GM18520 (cell line): Measurements from ENCODE around the gene SIM2.

Source experiments
- ATAC-seq: cut with Tn5 transposase; IDR thresholded peaks from one replicate; pipeline ENCODE4 v1.9.1; 2021; ENCODE audit not compliant: unreplicated experiment

Gene SIM2

DNA sequence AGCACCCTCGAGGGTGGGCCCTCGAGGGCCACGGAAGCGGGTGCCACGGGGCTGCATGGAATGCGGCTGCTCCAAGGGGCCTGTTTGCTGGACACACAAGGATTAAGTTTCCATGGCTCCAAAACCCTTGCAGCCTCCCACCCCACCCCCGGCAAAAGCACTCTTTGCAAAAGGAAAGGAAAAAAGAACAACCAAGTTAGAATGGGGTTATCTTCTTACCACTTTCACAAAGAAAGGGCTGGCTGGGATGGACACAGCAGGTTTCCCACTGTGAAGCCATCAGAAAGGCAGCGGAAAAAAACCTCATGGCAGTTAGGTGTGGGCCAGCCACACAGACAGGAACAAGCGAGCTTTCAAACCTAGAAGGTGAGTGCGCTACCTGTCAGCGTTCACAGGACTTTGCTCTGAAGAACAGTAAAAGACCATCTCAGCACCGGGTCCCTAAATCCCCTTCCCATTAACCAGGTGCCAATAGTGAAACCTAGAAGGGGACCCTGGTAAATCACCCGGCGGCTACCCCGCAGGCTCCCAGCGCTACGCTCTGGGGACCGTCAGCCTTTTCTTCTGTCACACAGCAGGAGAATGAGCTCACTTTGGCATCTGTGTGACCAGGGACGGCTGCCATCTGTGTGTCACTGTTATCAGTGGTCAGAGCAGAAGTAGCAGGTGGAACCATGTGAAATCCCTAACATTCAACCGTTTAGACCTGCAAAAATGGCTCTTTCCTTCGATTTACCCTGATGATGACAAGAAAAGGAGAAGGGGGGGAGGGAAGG lies 93.0 kb downstream of the SIM2 start:
- ATAC-seq, result no peak

DNA sequence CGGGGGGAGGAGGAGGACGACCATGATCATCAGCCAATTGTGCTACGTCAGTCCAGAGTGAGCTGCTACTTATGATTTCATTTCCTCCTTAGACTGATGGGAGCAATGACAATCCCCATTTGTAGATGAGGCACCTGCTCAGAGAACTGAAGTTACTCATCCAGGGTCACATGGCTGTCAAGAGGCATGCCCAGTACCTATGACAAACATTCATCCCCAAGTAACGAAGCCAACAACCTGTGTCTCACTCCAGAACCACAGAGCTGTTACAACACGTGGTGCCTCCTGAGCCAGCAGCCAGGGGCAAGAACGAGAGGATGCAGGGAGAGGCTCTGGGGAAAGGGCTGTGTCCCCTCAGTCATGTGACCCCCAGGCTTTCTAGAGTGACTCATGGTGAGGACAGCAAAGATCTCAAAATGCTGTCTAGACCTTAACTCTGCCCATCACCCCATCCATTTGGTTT lies 93.6 kb downstream of the SIM2 start:
- no peak for ATAC-seq

DNA sequence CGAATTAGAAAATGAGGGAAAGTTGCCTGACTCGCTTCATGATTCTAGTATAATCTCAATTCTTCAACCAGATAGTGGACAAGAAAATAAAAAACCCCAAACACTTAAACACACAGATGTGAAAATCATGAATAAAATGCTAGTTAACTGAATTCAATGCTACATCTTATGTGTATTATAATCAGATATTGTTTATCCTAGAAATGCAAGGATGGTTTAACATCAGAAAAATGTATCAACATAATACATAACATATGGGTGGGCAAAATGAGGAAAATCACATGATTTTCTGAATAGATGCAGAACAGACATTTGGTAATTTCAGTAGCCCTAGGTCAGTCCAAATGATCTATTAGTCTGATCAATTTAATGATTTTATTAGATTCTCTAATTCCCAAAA lies 97.2 kb downstream of the SIM2 start:
- ATAC-seq, result no peak

DNA sequence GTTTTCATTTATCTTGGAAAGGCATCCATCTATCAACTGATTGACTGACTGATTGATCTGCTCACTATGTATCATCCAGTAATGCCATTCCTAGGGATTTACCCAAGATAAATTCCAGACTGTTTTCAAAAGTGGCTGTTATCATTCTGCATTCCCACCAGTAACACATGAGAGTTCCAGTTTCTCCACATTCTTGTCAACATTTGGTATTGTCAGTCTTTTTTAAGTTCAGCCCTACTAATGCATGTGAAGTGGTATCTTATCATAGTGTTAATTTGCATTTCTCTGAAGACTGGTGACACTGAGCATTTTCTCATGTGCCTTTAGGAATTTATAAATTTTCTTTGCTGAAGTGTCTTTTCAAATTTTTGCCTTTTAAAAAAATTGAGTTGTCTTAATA lies 99.6 kb downstream of the SIM2 start:
- ATAC-seq, result no peak
